ENCODE measurements around the gene C1GALT1C1L.
A peak's percentile ranks its signal among the peaks of the same experiment; 100 is the strongest.
"Not testable (repeated sequence)": the region's sequence is repeated elsewhere in the genome, so short reads cannot be mapped to it uniquely, and the experiment has no call there.

Gene C1GALT1C1L

DNA sequence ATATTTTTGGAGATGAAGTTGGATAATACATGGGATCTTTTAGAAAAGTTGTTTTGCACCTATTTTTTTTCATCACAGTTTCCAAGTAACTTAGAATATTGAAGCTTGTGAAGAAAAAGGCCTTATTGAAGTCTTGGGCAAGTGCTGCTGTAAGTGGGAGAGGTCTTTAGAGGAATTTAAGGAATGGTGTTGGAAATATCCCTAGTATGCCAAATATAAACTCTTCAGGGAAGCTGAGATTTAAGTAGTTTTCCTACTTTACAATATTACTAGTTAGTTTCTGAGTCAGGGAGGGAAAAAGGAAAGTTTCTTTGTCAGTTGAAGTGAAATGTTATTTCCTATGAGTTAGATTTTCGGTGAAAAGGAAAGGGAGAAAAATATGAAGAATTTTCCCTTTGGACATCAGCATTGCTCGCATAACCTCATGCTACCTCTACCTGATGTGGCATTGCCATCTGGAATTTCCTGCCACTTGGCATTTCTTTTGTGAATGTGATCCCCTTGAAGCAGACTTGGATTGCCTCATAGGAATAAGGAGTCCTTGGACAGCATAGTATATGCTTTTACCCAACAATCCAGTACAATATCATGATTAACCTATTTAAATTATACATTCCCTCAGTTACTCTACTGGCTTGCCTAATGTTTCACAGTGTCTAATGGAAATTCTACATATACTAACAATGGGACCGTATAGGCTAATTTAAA, 27.1 kb downstream of the C1GALT1C1L start:
- no peak overlapping the region for H3K27ac ChIP-seq
- TF ChIP-seq CTCF (IDR thresholded peaks at IDR 0.05), result no peak
- TF ChIP-seq ZFX (IDR thresholded peaks at IDR 0.05; ENCODE audit: borderline replicate concordance), result no peak

DNA sequence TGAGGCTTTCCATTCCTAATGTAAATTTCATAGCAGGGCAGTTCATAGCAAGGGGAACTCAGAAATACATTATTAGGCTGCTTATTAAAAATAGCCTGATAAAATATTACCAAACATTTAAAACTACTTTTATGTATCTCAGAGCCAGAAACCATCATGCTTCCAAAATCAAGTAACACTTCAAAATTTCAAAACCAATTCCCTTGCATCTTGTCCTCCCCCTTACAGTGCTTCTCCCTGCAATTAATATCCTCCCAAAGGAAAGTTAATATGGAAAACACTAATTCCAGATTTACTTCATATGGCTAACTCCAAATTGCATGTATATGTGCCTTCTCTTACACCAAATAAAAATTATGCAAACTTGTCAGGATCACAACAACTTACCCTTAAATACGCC, 32.5 kb downstream of the C1GALT1C1L start:
- TF ChIP-seq CTCF (IDR thresholded peaks at IDR 0.05) (no peak), ZFX (IDR thresholded peaks at IDR 0.05; ENCODE audit: borderline replicate concordance) (no peak)
- H3K27ac ChIP-seq, result no peak overlapping the region

GRCh38 chr2:43642363-43642762, 33.9 kb downstream of the C1GALT1C1L start:
- TF ChIP-seq CTCF (IDR thresholded peaks at IDR 0.05), result no peak
- no peak for TF ChIP-seq ZFX (IDR thresholded peaks at IDR 0.05; ENCODE audit: borderline replicate concordance)
- no peak overlapping the region for H3K27ac ChIP-seq

GRCh38 chr2:43637030-43637803, 39.0 kb downstream of the C1GALT1C1L start, which contains the start of gene PLEKHH2:
Gene PLEKHH2 (plus strand): TSS chr2:43637260. CDS start chr2:43644674, 7,414 bp downstream.
- TF ChIP-seq CTCF (IDR thresholded peaks at IDR 0.05) (no peak), ZFX (IDR thresholded peaks at IDR 0.05; ENCODE audit: borderline replicate concordance) (no peak)

DNA sequence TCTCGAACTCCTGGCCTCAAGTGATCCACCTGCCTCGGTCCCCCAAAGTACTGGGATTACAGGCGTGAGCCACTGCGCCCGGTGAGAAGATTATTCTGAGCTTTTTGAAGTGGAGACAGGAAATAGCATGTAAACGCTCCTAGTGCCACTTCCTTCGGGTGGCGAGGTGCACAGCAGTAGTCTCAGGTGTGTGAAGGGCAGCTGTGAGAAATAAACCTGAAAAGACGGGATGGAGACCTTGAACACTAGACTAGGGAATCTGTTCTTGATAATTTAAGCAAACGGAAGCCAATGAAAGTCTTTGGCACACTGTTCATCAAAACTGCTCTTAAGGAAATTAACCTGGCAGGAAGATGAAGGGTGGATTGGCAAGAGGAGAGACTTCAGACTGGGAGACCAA, 39.6 kb downstream of the C1GALT1C1L start:
- no peak overlapping the region for H3K27ac ChIP-seq
- TF ChIP-seq ZFX (IDR thresholded peaks at IDR 0.05; ENCODE audit: borderline replicate concordance) (no peak), CTCF (IDR thresholded peaks at IDR 0.05) (no peak)

More at GRCh38 chr2:43637030-43637803, 39.0 kb downstream of the C1GALT1C1L start, which contains the start of gene PLEKHH2:
- H3K27ac ChIP-seq, result no peak within 1 kb of the TSS

- H3K27ac ChIP-seq, result not testable (repeated sequence)
Observed at GRCh38 chr2:43636153-43636552, 40.1 kb downstream of the C1GALT1C1L start.

DNA sequence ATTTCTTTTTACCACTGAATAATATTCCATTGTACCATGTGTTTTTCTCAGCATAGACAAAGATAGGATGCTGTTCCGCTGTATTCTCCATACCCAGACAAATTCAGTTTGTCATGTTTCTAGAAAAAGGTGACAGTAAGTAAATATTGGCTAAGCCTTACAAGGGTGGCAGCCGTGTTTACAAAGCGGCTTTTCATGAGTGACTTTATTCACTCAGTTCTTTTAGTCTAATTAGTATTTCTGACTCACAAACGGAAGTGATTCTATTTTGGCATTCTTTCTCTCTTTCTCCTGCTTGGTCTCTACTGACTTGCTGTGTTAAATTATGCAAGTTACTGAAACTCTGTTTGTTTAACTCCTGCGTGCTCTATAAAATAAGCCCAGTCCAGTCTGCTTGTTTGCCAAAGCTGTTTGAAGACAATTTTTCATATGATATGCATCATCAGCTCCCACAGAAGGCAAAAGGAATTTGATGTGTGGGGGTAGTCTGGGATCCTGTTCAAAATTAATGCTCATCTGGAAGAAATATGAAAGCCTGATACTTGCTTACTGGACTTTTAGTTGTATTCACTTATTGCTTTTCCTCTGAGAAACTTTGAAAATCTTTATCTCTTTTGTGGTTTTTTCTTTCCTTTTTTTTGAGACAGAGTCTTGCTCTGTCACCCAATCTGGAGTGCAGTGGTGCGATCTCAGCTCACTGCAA, 41.5 kb downstream of the C1GALT1C1L start:
- H3K27ac ChIP-seq, result peak overlapping the region; percentile 64
- TF ChIP-seq ZFX (IDR thresholded peaks at IDR 0.05; ENCODE audit: borderline replicate concordance), result no peak
- TF ChIP-seq CTCF (IDR thresholded peaks at IDR 0.05), result no peak

Data from 22Rv1 (cell line).